MM.1S (cell line): ENCODE measurements around the gene DACT2.

Source experiments
- DNase-seq: peaks from one replicate; pipeline ENCODE4 v3.0.0-alpha.2; 2015
- H2AFZ ChIP-seq: fragments of 300-600 bp; sonication (generic); 2 replicates; pipeline ENCODE4 v1.6.0; 2016; ENCODE audit warnings: antibody characterized with exemption, low read length
- H3F3A ChIP-seq: fragments of 300-600 bp; sonication (generic); 2 replicates; pipeline ENCODE4 v1.6.1; 2016; ENCODE audit warnings: mild to moderate bottlenecking, antibody characterized with exemption, low read length, moderate library complexity, mixed read lengths; ENCODE audit not compliant: insufficient read depth
- H3K27ac ChIP-seq: fragments of 300-600 bp; sonication (generic); 2 replicates; pipeline ENCODE4 v1.5.1; 2016; ENCODE audit warnings: mild to moderate bottlenecking, low read length
- H3K27me3 ChIP-seq: fragments of 300-600 bp; sonication (generic); replicated peaks from 2 replicates; pipeline ENCODE4 v1.6.0; 2016; ENCODE audit warnings: low read length; ENCODE audit not compliant: insufficient read depth
- H3K36me3 ChIP-seq: fragments of 300-600 bp; sonication (generic); replicated peaks from 2 replicates; pipeline ENCODE4 v1.6.1; 2016; ENCODE audit warnings: mild to moderate bottlenecking, low read length, mixed read lengths; ENCODE audit not compliant: insufficient read depth
- H3K4me1 ChIP-seq: fragments of 300-600 bp; sonication (generic); 2 replicates; pipeline ENCODE4 v1.6.1; 2016; ENCODE audit warnings: low read length, mixed read lengths
- H3K4me2 ChIP-seq: fragments of 300-600 bp; sonication (generic); 2 replicates; pipeline ENCODE4 v1.6.0; 2016; ENCODE audit warnings: low read depth, low read length
- H3K4me3 ChIP-seq: fragments of 300-600 bp; sonication (generic); 2 replicates; pipeline ENCODE4 v1.5.1; 2016; ENCODE audit warnings: low read length, mixed read lengths
- H3K79me2 ChIP-seq: fragments of 300-600 bp; sonication (generic); 2 replicates; pipeline ENCODE4 v1.6.1; 2016; ENCODE audit warnings: mixed run types, low read length, mixed read lengths
- H3K9ac ChIP-seq: fragments of 300-600 bp; sonication (generic); 2 replicates; pipeline ENCODE4 v1.6.1; 2016; ENCODE audit warnings: low read length, mixed read lengths
- H3K9me2 ChIP-seq: fragments of 300-600 bp; sonication (generic); replicated peaks from 2 replicates; pipeline ENCODE4 v1.6.1; 2016; ENCODE audit warnings: mild to moderate bottlenecking, low read length, mixed read lengths; ENCODE audit not compliant: insufficient read depth
- H3K9me3 ChIP-seq: fragments of 300-600 bp; sonication (generic); replicated peaks from 2 replicates; pipeline ENCODE4 v1.6.1; 2016; ENCODE audit warnings: mild to moderate bottlenecking, low read length, mixed read lengths; ENCODE audit not compliant: insufficient read depth
- H4K20me1 ChIP-seq: fragments of 300-600 bp; sonication (generic); 2 replicates; pipeline ENCODE4 v1.6.1; 2016; ENCODE audit warnings: mild to moderate bottlenecking, low read length, moderate library complexity, mixed read lengths; ENCODE audit not compliant: insufficient read depth
- EZH2 ChIP-seq: fragments of 300-600 bp; sonication (generic); optimal IDR thresholded peaks from 2 replicates; pipeline ENCODE3; 2017; ENCODE audit warnings: low read depth, mild to moderate bottlenecking, antibody characterized with exemption, low read length, mixed read lengths
- EZH2phosphoT487 ChIP-seq: fragments of 300-600 bp; sonication (generic); IDR thresholded peaks from 2 replicates; pipeline ENCODE4 v1.6.1; 2018; ENCODE audit warnings: antibody characterized with exemption, low read length
- TF ChIP-seq, protein P1 (sequence below): fragments of 300-600 bp; sonication (generic); IDR thresholded peaks from 2 replicates; pipeline ENCODE4 v1.5.1; 2016; ENCODE audit warnings: antibody characterized with exemption, low read length, mixed read lengths

DACT2 gene

DNA sequence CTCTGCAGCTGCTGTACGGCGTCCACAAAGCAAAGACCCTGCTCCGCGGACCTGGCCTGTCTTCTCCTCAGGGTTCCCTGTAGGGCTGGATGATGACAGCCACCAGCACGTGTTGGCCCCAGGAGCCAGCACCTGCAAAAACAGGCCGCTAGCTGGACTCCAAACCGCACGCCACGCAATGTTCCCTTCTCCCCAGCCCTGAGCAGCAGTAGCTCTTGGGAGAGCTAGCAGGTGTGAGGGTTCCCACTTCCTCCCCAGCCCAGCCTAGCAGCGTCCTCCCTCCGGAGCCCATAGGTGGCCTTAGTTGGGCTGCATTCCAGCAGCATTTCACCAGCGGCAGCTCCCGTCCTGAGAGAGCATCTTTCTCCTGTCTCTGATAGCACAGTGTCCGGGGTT is 42.3 kb downstream of the DACT2 start:
- Histone ChIP-seq H3K36me3 (no peaks in the 10 kb centered on the region), H3K9me2 (no peaks in the 10 kb centered on the region), H4K20me1 (no peaks in the 10 kb centered on the region), H3K9me3 (no peaks in the 10 kb centered on the region), H3K4me2 (no peak overlapping the region), H3K79me2 (no peaks in the 10 kb centered on the region), H3K27ac (no peak overlapping the region), H2AFZ (no peak overlapping the region), H3F3A (no peaks in the 10 kb centered on the region), H3K27me3 (no peaks in the 10 kb centered on the region), H3K4me1 (no peaks in the 10 kb centered on the region), H3K9ac (no peak overlapping the region), H3K4me3 (no peak overlapping the region)
- TF ChIP-seq EZH2 (no peak), EZH2phosphoT487 (no peak)
- TF ChIP-seq, protein P1, sequence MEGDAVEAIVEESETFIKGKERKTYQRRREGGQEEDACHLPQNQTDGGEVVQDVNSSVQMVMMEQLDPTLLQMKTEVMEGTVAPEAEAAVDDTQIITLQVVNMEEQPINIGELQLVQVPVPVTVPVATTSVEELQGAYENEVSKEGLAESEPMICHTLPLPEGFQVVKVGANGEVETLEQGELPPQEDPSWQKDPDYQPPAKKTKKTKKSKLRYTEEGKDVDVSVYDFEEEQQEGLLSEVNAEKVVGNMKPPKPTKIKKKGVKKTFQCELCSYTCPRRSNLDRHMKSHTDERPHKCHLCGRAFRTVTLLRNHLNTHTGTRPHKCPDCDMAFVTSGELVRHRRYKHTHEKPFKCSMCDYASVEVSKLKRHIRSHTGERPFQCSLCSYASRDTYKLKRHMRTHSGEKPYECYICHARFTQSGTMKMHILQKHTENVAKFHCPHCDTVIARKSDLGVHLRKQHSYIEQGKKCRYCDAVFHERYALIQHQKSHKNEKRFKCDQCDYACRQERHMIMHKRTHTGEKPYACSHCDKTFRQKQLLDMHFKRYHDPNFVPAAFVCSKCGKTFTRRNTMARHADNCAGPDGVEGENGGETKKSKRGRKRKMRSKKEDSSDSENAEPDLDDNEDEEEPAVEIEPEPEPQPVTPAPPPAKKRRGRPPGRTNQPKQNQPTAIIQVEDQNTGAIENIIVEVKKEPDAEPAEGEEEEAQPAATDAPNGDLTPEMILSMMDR = no peak
- DNase-seq = no peak

DNA sequence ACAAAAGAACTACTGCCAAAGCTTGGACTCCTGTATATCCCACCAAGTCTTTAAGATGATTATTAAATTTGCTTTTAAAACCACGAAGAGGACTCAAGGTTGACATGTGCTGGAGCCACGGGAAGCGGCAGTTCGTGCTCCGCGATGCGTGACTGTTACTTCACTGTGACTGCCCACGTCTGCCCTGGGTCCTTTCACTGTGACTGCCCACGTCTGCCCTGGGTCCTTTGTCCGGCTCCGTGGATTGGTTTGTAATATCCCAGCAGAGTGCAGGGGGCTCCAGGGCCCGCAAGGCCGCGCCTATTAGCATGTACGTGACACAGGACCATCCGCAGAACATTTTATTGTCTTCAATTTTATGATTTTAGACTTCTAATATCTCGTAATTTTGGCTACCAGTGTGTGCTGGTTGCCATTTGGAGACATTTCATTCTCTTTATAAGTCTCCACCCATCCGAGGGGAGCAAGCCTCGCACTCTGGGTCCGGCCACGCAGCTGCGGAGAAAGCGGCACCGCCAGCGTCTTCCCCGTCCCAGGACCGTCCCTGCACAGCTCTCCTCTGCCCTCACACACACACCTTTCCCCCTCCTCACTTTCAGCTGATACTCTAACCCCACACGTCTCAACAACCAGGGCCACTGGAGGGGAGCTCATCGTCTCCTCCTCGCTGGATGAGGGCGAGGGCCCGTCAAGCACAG is 42.9 kb downstream of the DACT2 start:
- Histone ChIP-seq H2AFZ (no peak overlapping the region), H3K79me2 (no peaks in the 10 kb centered on the region), H3K27me3 (no peaks in the 10 kb centered on the region), H3K9ac (no peak overlapping the region), H3K9me3 (no peaks in the 10 kb centered on the region), H4K20me1 (no peaks in the 10 kb centered on the region), H3K27ac (no peak overlapping the region), H3K36me3 (no peaks in the 10 kb centered on the region), H3K4me2 (no peak overlapping the region), H3K4me1 (no peaks in the 10 kb centered on the region), H3F3A (no peaks in the 10 kb centered on the region), H3K9me2 (no peaks in the 10 kb centered on the region), H3K4me3 (no peak overlapping the region)
- no peak for TF ChIP-seq EZH2
- TF ChIP-seq, protein P1 = no peak
- TF ChIP-seq EZH2phosphoT487 = no peak
- DNase-seq = no peak

DNA sequence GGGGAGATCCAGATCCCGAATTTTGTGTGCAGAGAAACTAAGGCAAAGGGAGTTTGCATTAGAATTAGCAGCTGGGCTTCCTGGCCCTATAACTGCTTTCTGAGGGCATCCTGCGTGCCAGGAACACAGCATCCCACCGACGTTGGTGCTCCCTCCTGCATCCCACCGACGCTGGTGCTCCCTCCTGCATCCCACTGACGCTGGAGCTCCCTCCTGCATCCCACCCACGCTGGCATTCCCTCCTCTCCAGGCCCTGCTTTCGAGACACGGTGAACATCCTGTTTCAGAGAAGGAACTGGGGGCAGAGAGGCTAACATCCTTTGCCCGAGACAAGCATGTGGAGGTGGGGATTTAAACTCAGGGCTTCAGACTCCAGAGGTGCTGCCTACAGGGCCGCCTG is 44.4 kb downstream of the DACT2 start:
- H3K9me2 ChIP-seq = no peaks in the 10 kb centered on the region
- H3K79me2 ChIP-seq = no peaks in the 10 kb centered on the region
- H3K4me1 ChIP-seq = no peaks in the 10 kb centered on the region
- no peak for TF ChIP-seq EZH2phosphoT487
- no peak overlapping the region for H3K4me2 ChIP-seq
- no peaks in the 10 kb centered on the region for H3K9me3 ChIP-seq
- H3K27me3 ChIP-seq = no peaks in the 10 kb centered on the region
- H3K4me3 ChIP-seq = no peak overlapping the region
- no peaks in the 10 kb centered on the region for H3F3A ChIP-seq
- H4K20me1 ChIP-seq = no peaks in the 10 kb centered on the region
- H3K27ac ChIP-seq = no peak overlapping the region
- no peaks in the 10 kb centered on the region for H3K36me3 ChIP-seq
- no peak overlapping the region for H2AFZ ChIP-seq
- no peak overlapping the region for H3K9ac ChIP-seq
- DNase-seq = no peak
